Activated T-cell treated with anti-CD3 and anti-CD28 coated beads for 48 hours (primary cell): Measurements from ENCODE around the gene SYNGR3.
"Not testable (repeated sequence)": the region's sequence is repeated elsewhere in the genome, so short reads cannot be mapped to it uniquely, and the experiment has no call there.

Experiments used
- DNase-seq: peaks from one replicate; pipeline ENCODE4 v3.0.0-alpha.2; 2020; ENCODE audit warnings: low read depth

SYNGR3 gene

GRCh38 chr16:2009164-2009711 lies 19.5 kb downstream of the SYNGR3 start:
- no peak for DNase-seq

- peak; percentile 81 for DNase-seq
These were observed 20.2 kb downstream of the SYNGR3 start, which contains the start of gene ZNF598 for GRCh38 chr16:2009791-2010510. Gene ZNF598 (minus strand): TSS chr16:2009821.

GRCh38 chr16:2011726-2012125 lies 22.0 kb downstream of the SYNGR3 start:
- DNase-seq: not testable (repeated sequence)

- no peak for DNase-seq
These were observed 23.8 kb downstream of the SYNGR3 start for GRCh38 chr16:2013527-2013926.

- DNase-seq: no peak
These were observed 25.6 kb downstream of the SYNGR3 start for GRCh38 chr16:2015117-2015946.

GRCh38 chr16:2015947-2016208 lies 26.1 kb downstream of the SYNGR3 start:
- DNase-seq: no peak

GRCh38 chr16:2016407-2016922 lies 26.7 kb downstream of the SYNGR3 start:
- no peak for DNase-seq

GRCh38 chr16:2019518-2019920 lies 29.7 kb downstream of the SYNGR3 start, which contains the start of gene NPW:
Gene NPW (plus strand): TSS chr16:2019785.
- peak; percentile 33 for DNase-seq

- DNase-seq: no peak
These were observed 30.4 kb downstream of the SYNGR3 start for GRCh38 chr16:2019921-2020831.

- peak; percentile 21 for DNase-seq
These were observed 32.9 kb downstream of the SYNGR3 start for GRCh38 chr16:2022723-2023091.

- peak; percentile 96 for DNase-seq
These were observed 33.6 kb downstream of the SYNGR3 start for GRCh38 chr16:2023092-2024031.

- DNase-seq: no peak
These were observed 34.3 kb downstream of the SYNGR3 start for GRCh38 chr16:2024032-2024420.

- DNase-seq: no peak
These were observed 35.5 kb downstream of the SYNGR3 start for GRCh38 chr16:2025251-2025650.

GRCh38 chr16:2025878-2026460 lies 36.2 kb downstream of the SYNGR3 start:
- no peak for DNase-seq

GRCh38 chr16:2026461-2027023 lies 36.8 kb downstream of the SYNGR3 start, which contains the start of gene NHERF2:
Gene NHERF2 (plus strand): TSS chr16:2026902. CDS start chr16:2027006, 104 bp downstream.
- DNase-seq: no peak

GRCh38 chr16:2027024-2028010 lies 37.5 kb downstream of the SYNGR3 start:
- DNase-seq: no peak

- no peak for DNase-seq
These were observed 38.4 kb downstream of the SYNGR3 start for GRCh38 chr16:2028146-2028545.

- no peak for DNase-seq
These were observed 39.0 kb downstream of the SYNGR3 start for GRCh38 chr16:2028620-2029220.
